Erythroblast (primary cell): Measurements from ENCODE around the gene RTCA.

Experiments
- GATA1 ChIP-seq: IDR thresholded peaks from 2 replicates; pipeline ENCODE4 v1.6.1; 2011; ENCODE audit warnings: low read depth, mild to moderate bottlenecking, control low read depth, low read length, moderate library complexity
- POLR2A ChIP-seq: IDR thresholded peaks from 2 replicates; pipeline ENCODE4 v1.6.1; 2011; ENCODE audit warnings: mild to moderate bottlenecking, low read length

GRCh38 chr1:100240631-100241030 is 25.4 kb upstream of the RTCA start:
- TF ChIP-seq POLR2A (no peak), GATA1 (no peak)
